ENCODE data around the gene FAM221A.

GRCh38 chr7:23685731-23686130 is 5.7 kb downstream of the FAM221A start:
- TF ChIP-seq CTCF (IDR thresholded peaks at IDR 0.05): no peak
- TF ChIP-seq POLR2A (IDR thresholded peaks at IDR 0.05): no peak

All from heart left ventricle (tissue), 13 donors.